GM19239 (cell line): ENCODE results near the gene AKAP8L.
"Not testable (repeated sequence)": the region's sequence is repeated elsewhere in the genome, so short reads cannot be mapped to it uniquely, and the experiment has no call there.

Experiments used
- DNase-seq: peaks from one replicate; pipeline ENCODE4 v3.0.0; 2011; ENCODE audit warnings: low spot score; ENCODE audit not compliant: insufficient read length
- FAIRE-seq: peaks from 2 replicates; lab custom pipeline; 2011; peaks lifted over from hg19 to GRCh38; lab: Jason Lieb, UNC

Gene AKAP8L

GRCh38 chr19:15365264-15365663 is 53.5 kb downstream of the AKAP8L start:
- no peak for FAIRE-seq
- no peak for DNase-seq

DNA sequence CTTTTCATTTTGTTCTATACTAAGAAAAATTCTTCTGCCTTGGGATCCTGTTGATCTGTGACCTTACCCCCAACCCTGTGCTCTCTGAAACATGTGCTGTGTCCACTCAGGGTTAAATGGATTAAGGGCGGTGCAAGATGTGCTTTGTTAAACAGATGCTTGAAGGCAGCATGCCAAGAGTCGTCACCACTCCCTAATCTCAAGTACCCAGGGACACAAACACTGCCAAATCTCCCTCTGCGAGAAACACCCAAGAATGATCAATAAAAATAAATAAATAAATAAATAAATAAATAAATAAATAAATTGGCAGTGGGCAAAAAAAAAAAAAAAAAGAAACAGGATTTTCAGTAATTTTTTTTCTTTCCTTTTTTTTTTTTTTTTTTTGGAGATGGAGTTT is 55.0 kb downstream of the AKAP8L start:
- FAIRE-seq, DNase-seq: not testable (repeated sequence)

DNA sequence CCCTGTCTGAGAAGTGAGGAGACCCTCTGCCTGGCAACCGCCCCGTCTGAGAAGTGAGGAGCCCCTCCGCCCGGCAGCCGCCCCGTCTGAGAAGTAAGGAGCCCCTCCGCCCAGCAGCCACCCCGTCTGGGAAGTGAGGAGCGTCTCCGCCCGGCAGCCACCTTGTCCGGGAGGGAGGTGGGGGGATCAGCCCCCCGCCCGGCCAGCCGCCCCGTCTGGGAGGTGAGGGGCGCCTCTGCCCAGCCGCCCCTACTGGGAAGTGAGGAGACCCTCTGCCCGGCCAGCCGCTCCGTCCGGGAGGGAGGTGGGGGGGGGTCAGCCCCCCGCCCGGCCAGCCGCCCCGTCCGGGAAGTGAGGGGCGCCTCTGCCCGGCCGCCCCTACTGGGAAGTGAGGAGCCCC is 55.7 kb downstream of the AKAP8L start:
- not testable (repeated sequence) for FAIRE-seq, DNase-seq

- not testable (repeated sequence) for DNase-seq
- FAIRE-seq, result peak; percentile 58
Observed at GRCh38 chr19:15360015-15360414, 58.8 kb downstream of the AKAP8L start.

GRCh38 chr19:15358918-15359317 is 59.9 kb downstream of the AKAP8L start:
- DNase-seq, result no peak
- no peak for FAIRE-seq

- FAIRE-seq, result no peak
- DNase-seq, result no peak
Observed at GRCh38 chr19:15357906-15358305, 60.9 kb downstream of the AKAP8L start.

- FAIRE-seq, result no peak
Observed at GRCh38 chr19:15354566-15355296, 64.1 kb downstream of the AKAP8L start.

GRCh38 chr19:15353908-15354307 is 64.9 kb downstream of the AKAP8L start:
- no peak for DNase-seq
- no peak for FAIRE-seq

More at GRCh38 chr19:15354566-15355296, 64.1 kb downstream of the AKAP8L start:
- no peak for DNase-seq

DNA sequence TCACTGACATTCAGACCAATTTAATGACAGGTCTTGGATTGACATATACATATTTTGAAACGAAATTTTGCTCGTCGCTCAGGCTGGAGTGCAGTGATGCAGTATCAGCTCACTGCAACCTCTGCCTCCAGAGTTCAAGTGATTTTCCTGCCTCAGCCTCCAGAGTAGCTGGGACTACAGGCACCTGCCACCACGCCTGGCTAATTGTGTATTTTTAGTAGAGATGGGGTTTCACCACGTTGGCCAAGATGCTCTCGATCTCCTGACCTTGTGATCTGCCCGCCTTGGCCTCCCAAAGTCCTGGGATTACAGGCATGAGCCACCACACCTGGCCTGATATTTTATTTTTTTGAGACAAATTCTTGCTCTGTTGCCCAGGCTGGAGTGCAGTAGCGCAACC is 66.3 kb downstream of the AKAP8L start:
- not testable (repeated sequence) for FAIRE-seq, DNase-seq

GRCh38 chr19:15341328-15341727 is 77.5 kb downstream of the AKAP8L start:
- FAIRE-seq, result not testable (repeated sequence)

DNA sequence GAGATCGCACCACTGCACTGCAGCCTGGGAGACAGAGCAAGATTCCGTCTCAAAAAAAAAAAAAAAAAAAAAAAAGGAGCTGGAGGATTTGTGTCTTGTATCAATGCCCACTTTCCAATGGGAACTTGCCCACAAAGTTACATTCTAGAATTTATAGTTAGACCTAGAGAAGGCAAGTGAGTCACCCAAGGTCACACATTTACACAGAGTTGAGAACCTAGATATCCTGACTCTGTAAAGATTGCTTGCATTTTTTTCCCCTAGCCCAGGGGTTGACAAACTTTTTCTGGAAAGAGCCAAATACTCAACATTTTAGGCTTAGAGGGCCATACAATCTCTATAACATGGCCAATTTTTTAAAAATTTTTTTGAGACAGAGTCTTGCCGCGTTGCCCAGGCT is 78.7 kb downstream of the AKAP8L start:
- FAIRE-seq (no peak), DNase-seq (no peak)

More at GRCh38 chr19:15341328-15341727, 77.5 kb downstream of the AKAP8L start:
- not testable (repeated sequence) for DNase-seq

DNA sequence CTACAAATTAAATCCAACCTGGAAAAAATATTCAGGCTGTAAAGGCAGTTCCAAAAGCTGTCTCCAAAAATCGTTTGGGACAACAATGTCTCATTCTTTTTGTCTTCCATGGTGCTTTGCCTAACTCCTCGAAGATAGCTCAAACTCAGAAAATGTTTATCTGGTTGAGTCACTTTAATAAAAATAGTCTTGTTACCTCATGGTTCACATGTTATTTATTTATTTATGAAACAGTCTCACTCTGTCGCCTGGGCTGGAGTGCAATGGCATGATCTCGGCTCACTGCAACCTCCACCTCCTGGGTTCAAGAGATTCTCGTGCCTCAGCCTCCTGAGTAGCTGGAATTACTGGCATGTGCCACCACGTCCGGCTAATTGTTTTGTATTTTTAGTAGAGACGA is 81.6 kb downstream of the AKAP8L start:
- no peak for FAIRE-seq
- DNase-seq, result no peak

GRCh38 chr19:15335992-15336391 is 82.8 kb downstream of the AKAP8L start:
- not testable (repeated sequence) for DNase-seq
- peak; percentile 28 for FAIRE-seq

- DNase-seq (peak; percentile 88), FAIRE-seq (peak; percentile 60)
Observed at GRCh38 chr19:15332311-15332996, 86.3 kb downstream of the AKAP8L start, which contains the start of gene BRD4. Gene BRD4 (minus strand): TSS chr19:15332539. CDS start chr19:15273099, 59,440 bp downstream.

DNA sequence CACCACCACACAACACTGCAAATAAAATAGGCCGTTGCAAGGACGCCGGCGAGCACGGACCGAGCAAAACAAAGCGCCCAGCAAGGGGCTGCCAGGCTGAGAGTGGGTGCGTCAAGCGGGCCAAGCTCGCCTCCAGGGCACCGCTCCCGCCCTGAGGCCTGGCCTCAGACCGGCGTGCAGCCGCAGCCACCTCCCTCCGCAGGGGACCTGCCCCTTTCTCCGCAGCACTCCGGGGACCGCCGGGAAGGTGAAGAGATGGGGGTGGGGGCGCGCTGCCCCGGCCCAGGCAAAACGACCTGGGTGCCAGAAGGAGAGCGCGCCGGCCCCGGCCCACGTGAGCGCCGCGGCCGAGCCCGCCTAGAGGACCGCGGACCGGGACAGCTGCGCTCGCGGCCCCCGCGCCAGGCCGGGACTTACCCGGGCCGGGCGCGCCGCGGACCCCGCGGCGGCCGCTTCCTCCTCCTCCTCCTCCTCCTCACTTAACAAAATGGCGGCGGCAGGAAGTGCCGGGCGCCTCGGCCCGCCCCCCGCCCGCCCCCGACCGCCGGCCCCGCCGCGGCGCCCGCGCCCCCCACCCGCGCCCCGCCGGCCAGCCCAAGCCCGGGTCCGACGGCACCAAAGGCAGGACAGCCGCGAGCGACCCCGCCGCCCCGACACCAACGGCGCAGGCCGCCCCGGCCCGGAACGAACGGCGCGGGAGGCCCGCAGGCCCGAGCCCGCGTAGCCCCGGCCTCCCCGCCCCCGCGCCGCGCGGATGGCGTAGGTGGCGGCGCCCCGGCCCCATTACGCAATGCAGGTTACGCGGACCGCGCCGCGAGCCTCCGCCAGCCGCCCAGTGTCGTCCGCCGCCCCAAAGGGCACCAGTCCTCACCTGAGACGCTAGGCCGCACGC is 87.1 kb downstream of the AKAP8L start:
- DNase-seq, result peak; percentile 62
- no peak for FAIRE-seq

GRCh38 chr19:15330801-15331418 is 87.9 kb downstream of the AKAP8L start:
- DNase-seq, result no peak
- peak; percentile 55 for FAIRE-seq
